AG09319 (cell line): Measurements from ENCODE around the gene KLK7.

Experiments used
- DNase-seq: peaks from one replicate; pipeline ENCODE4 v3.0.0-alpha.2; 2010; ENCODE audit warnings: low read depth; ENCODE audit errors: extremely low read depth
- TF ChIP-seq, protein P1 (sequence below): IDR thresholded peaks from 2 replicates; pipeline ENCODE4 v1.5.1; 2011; ENCODE audit warnings: low read depth, mild to moderate bottlenecking, inconsistent platforms, low read length, moderate library complexity

Gene KLK7

GRCh38 chr19:51026554-51026831, 42.8 kb upstream of the KLK7 start, which contains the start of gene KLK11:
Gene KLK11, minus strand, starts transcription at chr19:51026616. Its CDS starts 985 bp downstream, at chr19:51025631.
- TF ChIP-seq, protein P1, sequence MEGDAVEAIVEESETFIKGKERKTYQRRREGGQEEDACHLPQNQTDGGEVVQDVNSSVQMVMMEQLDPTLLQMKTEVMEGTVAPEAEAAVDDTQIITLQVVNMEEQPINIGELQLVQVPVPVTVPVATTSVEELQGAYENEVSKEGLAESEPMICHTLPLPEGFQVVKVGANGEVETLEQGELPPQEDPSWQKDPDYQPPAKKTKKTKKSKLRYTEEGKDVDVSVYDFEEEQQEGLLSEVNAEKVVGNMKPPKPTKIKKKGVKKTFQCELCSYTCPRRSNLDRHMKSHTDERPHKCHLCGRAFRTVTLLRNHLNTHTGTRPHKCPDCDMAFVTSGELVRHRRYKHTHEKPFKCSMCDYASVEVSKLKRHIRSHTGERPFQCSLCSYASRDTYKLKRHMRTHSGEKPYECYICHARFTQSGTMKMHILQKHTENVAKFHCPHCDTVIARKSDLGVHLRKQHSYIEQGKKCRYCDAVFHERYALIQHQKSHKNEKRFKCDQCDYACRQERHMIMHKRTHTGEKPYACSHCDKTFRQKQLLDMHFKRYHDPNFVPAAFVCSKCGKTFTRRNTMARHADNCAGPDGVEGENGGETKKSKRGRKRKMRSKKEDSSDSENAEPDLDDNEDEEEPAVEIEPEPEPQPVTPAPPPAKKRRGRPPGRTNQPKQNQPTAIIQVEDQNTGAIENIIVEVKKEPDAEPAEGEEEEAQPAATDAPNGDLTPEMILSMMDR = no peak
- no peak for DNase-seq

DNA sequence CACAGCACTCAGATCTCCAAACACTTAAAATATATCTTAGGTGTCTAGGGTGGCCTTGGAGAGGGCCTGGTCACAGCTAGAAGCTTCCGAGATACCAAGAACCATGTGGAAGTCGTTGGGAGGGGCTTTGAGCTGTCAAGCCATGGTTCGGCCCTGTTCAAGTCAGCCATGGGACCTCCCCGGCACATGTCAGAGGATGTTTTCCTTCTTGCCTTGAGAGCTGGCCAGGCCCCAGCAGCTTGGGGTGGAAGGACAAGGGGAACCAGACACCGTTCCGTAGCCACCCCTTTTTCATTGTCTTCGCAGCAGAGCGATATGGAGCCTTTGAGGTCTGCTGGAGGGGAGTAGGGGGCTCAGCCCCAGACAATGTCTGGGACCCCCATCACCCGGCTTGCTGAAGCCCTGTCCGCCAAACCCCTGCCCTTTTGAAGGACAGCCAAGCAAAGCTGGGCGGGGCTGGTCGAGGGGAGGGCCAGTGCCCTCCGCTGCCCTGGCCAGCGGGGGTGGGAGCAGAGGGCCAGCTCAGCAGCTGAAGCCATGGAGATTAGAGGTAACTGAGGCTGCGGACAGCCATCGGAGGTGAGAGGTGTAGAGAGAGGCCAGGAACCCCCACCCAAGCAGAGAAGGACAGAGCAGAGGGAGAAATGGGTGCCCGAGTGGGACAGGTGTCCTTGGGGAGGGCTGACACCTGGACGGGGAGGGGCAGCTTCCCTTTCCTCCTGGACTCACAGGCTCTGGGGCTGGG, 42.3 kb upstream of the KLK7 start:
- TF ChIP-seq, protein P1 = no peak
- DNase-seq = no peak

DNA sequence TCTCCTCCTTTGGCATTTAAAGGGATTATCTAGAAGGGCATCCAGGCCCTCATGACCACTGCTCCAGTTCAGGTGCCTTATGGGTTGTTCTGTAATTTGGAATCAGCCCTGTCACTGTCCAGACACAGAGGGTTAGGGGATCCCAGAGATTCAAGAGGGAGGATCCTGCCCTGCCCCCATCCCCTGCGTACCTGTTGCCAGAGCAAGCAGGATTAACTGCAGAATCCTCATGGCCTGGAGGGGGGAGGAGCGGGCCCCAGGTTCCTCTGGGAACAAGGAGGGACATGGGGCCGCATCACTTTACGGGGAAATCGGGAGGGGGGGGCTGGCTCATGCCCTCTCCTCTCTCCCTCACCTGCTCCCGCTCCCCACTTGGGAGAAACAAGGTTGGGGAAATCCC, 41.7 kb upstream of the KLK7 start:
- TF ChIP-seq, protein P1 = no peak

GRCh38 chr19:51024924-51025323, 41.2 kb upstream of the KLK7 start:
- TF ChIP-seq, protein P1 = no peak
- DNase-seq = no peak

More for the DNA sequence above, 41.7 kb upstream of the KLK7 start:
- no peak for DNase-seq

- TF ChIP-seq, protein P1 = no peak
- DNase-seq = no peak
These were observed 40.2 kb upstream of the KLK7 start for GRCh38 chr19:51023946-51024345.

- DNase-seq = no peak
- TF ChIP-seq, protein P1 = no peak
These were observed 38.8 kb upstream of the KLK7 start for GRCh38 chr19:51022526-51022925.

- TF ChIP-seq, protein P1 = peak; percentile 48
These were observed 37.4 kb upstream of the KLK7 start for GRCh38 chr19:51020988-51021651.

More at GRCh38 chr19:51020988-51021651, 37.4 kb upstream of the KLK7 start:
- no peak for DNase-seq
